ENCODE measurements around the gene WIPF3.

WIPF3 gene

GRCh38 chr7:29811586-29811985 is 5.3 kb downstream of the WIPF3 start:
- H3K27me3 ChIP-seq: peaks cover 55% of the 10 kb centered on the region
- DNase-seq: no peak
- H3K4me1 ChIP-seq: no peaks in the 10 kb centered on the region
- no peak for TF ChIP-seq CTCF (IDR thresholded peaks at IDR 0.05; ENCODE audit: low read depth, low read length)
- no peak overlapping the region for H3K4me3 ChIP-seq (ENCODE audit: low read depth, low read length)
- H3K9me3 ChIP-seq: no peaks in the 10 kb centered on the region
- H3K36me3 ChIP-seq: no peaks in the 10 kb centered on the region

- Histone ChIP-seq H3K4me3 (ENCODE audit: low read depth, low read length) (no peak overlapping the region), H3K9me3 (no peaks in the 10 kb centered on the region), H3K27me3 (peaks cover 48% of the 10 kb centered on the region), H3K4me1 (no peaks in the 10 kb centered on the region), H3K36me3 (no peaks in the 10 kb centered on the region)
- TF ChIP-seq CTCF (IDR thresholded peaks at IDR 0.05; ENCODE audit: low read depth, low read length): no peak
- no peak for DNase-seq
These were observed 6.0 kb downstream of the WIPF3 start for GRCh38 chr7:29812185-29812876.

GRCh38 chr7:29815181-29816105 is 9.1 kb downstream of the WIPF3 start:
- Histone ChIP-seq H3K4me3 (ENCODE audit: low read depth, low read length) (no peak overlapping the region), H3K4me1 (no peaks in the 10 kb centered on the region), H3K9me3 (no peaks in the 10 kb centered on the region), H3K36me3 (no peaks in the 10 kb centered on the region), H3K27me3 (peaks cover 32% of the 10 kb centered on the region)
- DNase-seq: no peak
- TF ChIP-seq CTCF (IDR thresholded peaks at IDR 0.05; ENCODE audit: low read depth, low read length): no peak

GRCh38 chr7:29818308-29818707 is 12.0 kb downstream of the WIPF3 start:
- no peak overlapping the region for H3K4me3 ChIP-seq (ENCODE audit: low read depth, low read length)
- no peak for DNase-seq
- TF ChIP-seq CTCF (IDR thresholded peaks at IDR 0.05; ENCODE audit: low read depth, low read length): no peak
- no peaks in the 10 kb centered on the region for H3K36me3 ChIP-seq
- H3K9me3 ChIP-seq: no peaks in the 10 kb centered on the region
- no peaks in the 10 kb centered on the region for H3K4me1 ChIP-seq
- H3K27me3 ChIP-seq: peaks cover 35% of the 10 kb centered on the region

- no peak overlapping the region for H3K4me3 ChIP-seq (ENCODE audit: low read depth, low read length)
- no peaks in the 10 kb centered on the region for H3K4me1 ChIP-seq
- H3K9me3 ChIP-seq: no peaks in the 10 kb centered on the region
- no peak for TF ChIP-seq CTCF (IDR thresholded peaks at IDR 0.05; ENCODE audit: low read depth, low read length)
- no peaks in the 10 kb centered on the region for H3K36me3 ChIP-seq
- H3K27me3 ChIP-seq: peaks cover 52% of the 10 kb centered on the region
- no peak for DNase-seq
These were observed 19.6 kb downstream of the WIPF3 start for GRCh38 chr7:29825775-29826529.

All from BE2C (cell line).